Lung (tissue), 12 donors: ENCODE data around the gene HLCS. TPM values are rescaled to one million over a fixed set of nuclear protein-coding genes. Genes with fewer than 3 reads are reported as not detected.

Source experiments
- ATAC-seq: fragments of 200-7000 bp; cut with Tn5 transposase; one replicate; pipeline ENCODE4 v1.9.1; 2020; ENCODE audit warnings: moderate number of reproducible peaks; ENCODE audit not compliant: insufficient read depth, low FRiP score
- DNase-seq, 3 donors: peaks; one replicate each; pipeline ENCODE4 v3.0.0-alpha.2; 2013 to 2017
- H3K27ac ChIP-seq, 2 donors: one replicate each; pipeline ENCODE4 v1.5.1; 2013; ENCODE audit warnings: mild to moderate bottlenecking in 2 of 2, moderate library complexity in 2 of 2, control low read depth in 1 of 2, inconsistent platforms in 1 of 2, low read depth in 1 of 2, low read length in 1 of 2
- H3K27me3 ChIP-seq, 3 donors: one replicate each; pipeline ENCODE4 v1.5.1; 2013; ENCODE audit warnings: low read length in 2 of 3; ENCODE audit not compliant: control insufficient read depth in 3 of 3, insufficient read depth in 3 of 3
- H3K36me3 ChIP-seq, 4 donors: one replicate each; pipeline ENCODE4 v1.5.1; 2013; ENCODE audit warnings: low read length in 4 of 4, mild to moderate bottlenecking in 1 of 4, moderate library complexity in 1 of 4; ENCODE audit not compliant: control insufficient read depth in 4 of 4, insufficient read depth in 4 of 4
- H3K4me1 ChIP-seq, 5 donors: one replicate each; pipeline ENCODE4 v1.5.1; 2013; ENCODE audit warnings: low read length in 5 of 5, mild to moderate bottlenecking in 2 of 5, moderate library complexity in 1 of 5; ENCODE audit not compliant: control insufficient read depth in 5 of 5, insufficient read depth in 5 of 5
- H3K4me3 ChIP-seq: one replicate; pipeline ENCODE4 v1.5.1; 2013; ENCODE audit warnings: mild to moderate bottlenecking, control low read depth, moderate library complexity
- H3K9ac ChIP-seq, 2 donors: one replicate each; pipeline ENCODE4 v1.5.1; 2013; ENCODE audit warnings: low read length in 2 of 2, control low read depth in 1 of 2; ENCODE audit not compliant: insufficient read depth in 1 of 2
- H3K9me3 ChIP-seq, 4 donors: one replicate each; pipeline ENCODE4 v1.5.1; 2013; ENCODE audit warnings: low read length in 3 of 4, mild to moderate bottlenecking in 1 of 4, moderate library complexity in 1 of 4; ENCODE audit not compliant: control insufficient read depth in 4 of 4, insufficient read depth in 3 of 4
- CTCF ChIP-seq: IDR thresholded peaks from 2 replicates; pipeline ENCODE4 v1.5.1; 2012; ENCODE audit warnings: mild to moderate bottlenecking; ENCODE audit errors: control extremely low read depth, extremely low read depth
- WGBS, 2 donors: extraction: QIAGEN DNeasy Blood & Tissue Kit; methylation state at CpG; one replicate each; pipeline ENCODE4 v1.1.7; 2013; 5-methylcytosine and 5-hydroxymethylcytosine counted together
- polyA plus RNA-seq, 2 donors: library from polyadenylated mRNA; stranded (reverse); fragments of 200-250 nt; gene quantifications; one replicate each; pipeline ENCODE4 v1.2.1, GENCODE V29; 2013
- total RNA-seq, 2 donors: library from RNA; depleted of rRNA in 1 of 2; stranded (reverse); fragments of >200 nt in 1 of 2; gene quantifications; one replicate each; pipeline ENCODE4 v1.2.1, GENCODE V29; 2014 to 2021
- donor health status: control.
- donor health status: control.
- donor health status: Bipolar disorder and iron deficiency.
- donor health status: healthy.
- donor health status: DM: yes; HTN: yes; CAD: no.

The HLCS gene
- total and polyA plus RNA-seq, 4 donors, result 5.0 to 28.8 (median 17.5) TPM

DNA sequence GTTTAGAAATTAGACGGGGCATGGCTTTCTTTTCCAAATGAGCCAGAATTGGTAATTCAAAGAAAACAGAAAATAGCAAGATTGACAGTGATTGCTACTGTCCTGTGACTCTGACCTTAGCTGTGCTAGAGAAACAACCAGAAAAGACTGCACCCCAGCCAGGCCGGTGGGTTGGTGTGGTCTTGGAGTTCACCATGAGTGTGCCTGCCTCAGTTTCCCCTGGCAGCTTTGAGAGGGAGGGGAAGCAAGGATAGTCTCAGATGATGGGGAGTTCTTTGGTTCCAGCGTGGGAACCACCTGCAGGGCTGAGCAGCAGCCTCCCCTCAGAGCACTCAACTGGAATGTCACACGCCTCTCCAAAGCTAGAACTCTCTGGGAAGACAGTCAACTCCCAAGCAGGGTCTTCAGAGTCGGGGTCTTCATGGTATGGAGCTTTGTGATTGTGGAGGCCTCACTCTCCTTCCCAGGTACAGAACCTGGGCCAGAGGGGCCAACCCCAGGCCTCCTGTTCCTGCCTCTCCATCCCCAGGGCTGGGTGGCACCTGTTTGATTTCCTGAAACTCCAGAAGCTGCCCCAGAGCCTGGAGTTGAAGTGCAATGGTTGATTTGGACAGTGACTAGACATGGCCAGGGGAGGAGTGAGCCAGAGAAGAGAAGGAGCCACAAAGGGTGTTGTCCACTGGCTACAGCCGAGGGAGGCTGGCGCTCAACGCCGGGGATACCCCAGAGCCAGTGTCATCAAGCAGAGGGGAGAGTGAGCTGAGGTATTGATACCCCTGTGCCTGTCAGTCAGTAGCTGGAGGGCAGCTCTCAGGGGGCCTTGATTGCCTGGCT, 231.9 kb downstream of the HLCS start:
- Histone ChIP-seq H3K9me3 (peaks cover 0 to 10% (median 0%) of the 10 kb centered on the region in 4 donors), H3K27ac (no peak overlapping the region), H3K9ac (no peak overlapping the region), H3K36me3 (no peaks in the 10 kb centered on the region), H3K4me1 (peaks cover 0 to 7% (median 0%) of the 10 kb centered on the region in 5 donors), H3K27me3 (peaks cover 0 to 2% (median 0%) of the 10 kb centered on the region in 3 donors), H3K4me3 (no peak overlapping the region)
- 93 to 96% methylated on average over 9 of the region's 9 CpGs for WGBS, 2 donors
- ATAC-seq (no peak), DNase-seq (no peak)
- no peak for TF ChIP-seq CTCF

GRCh38 chr21:36733857-36734256, 232.6 kb downstream of the HLCS start:
- DNase-seq, result no peak
- peaks cover 0 to 2% (median under 1%) of the 10 kb centered on the region in 3 donors for H3K27me3 ChIP-seq
- no peak for TF ChIP-seq CTCF
- ATAC-seq, result no peak
- H3K4me3 ChIP-seq, result no peak overlapping the region
- H3K36me3 ChIP-seq, result no peaks in the 10 kb centered on the region
- H3K4me1 ChIP-seq, result peaks cover 0 to 7% (median 0%) of the 10 kb centered on the region in 5 donors
- H3K9me3 ChIP-seq, result peaks cover 0 to 10% (median 0%) of the 10 kb centered on the region in 4 donors
- H3K9ac ChIP-seq, result no peak overlapping the region
- WGBS, 2 donors, result 93% methylated on average over 6 of the region's 6 CpGs
- H3K27ac ChIP-seq, result no peak overlapping the region

- H3K4me1 ChIP-seq, result peaks cover 0 to 7% (median 0%) of the 10 kb centered on the region in 5 donors
- ATAC-seq (no peak), DNase-seq (no peak)
- H3K9ac ChIP-seq, result no peak overlapping the region
- no peak overlapping the region for H3K27ac ChIP-seq
- no peak for TF ChIP-seq CTCF
- H3K36me3 ChIP-seq, result no peaks in the 10 kb centered on the region
- peaks cover 0 to 10% (median 0%) of the 10 kb centered on the region in 4 donors for H3K9me3 ChIP-seq
- H3K4me3 ChIP-seq, result no peak overlapping the region
- H3K27me3 ChIP-seq, result peaks cover 0 to 4% (median 2%) of the 10 kb centered on the region in 3 donors
- 93 to 94% methylated on average over 7 of the region's 7 CpGs for whole genome bisulfite sequencing, 2 donors
These were observed 233.7 kb downstream of the HLCS start for GRCh38 chr21:36732761-36733160.
